Tibial nerve (tissue), 4 donors: ENCODE measurements around the gene TMEM204. TPM values are rescaled to one million over a fixed set of nuclear protein-coding genes. Genes with fewer than 3 reads are reported as not detected.
A peak's percentile ranks its signal among the peaks of the same experiment; 100 is the strongest.

Experiments used
- DNase-seq, 2 donors: peaks; one replicate each; pipeline ENCODE4 v3.0.0-alpha.2; 2019; ENCODE audit warnings: low spot score in 2 of 2
- H3K27ac ChIP-seq, 4 donors: fragments of 200-600 bp; sonication (generic) in 3 of 4; one replicate each; pipeline ENCODE4 v1.5.1; 2017 to 2019; ENCODE audit warnings: mild to moderate bottlenecking in 1 of 4
- H3K27me3 ChIP-seq, 2 donors: fragments of 200-600 bp; sonication (generic) in 1 of 2; one replicate each; pipeline versions ENCODE4 v1.5.1 to v1.6.0; 2017 to 2019
- H3K36me3 ChIP-seq, 3 donors: fragments of 200-600 bp; sonication (generic); one replicate each; pipeline ENCODE4 v1.5.1; 2018 to 2019
- H3K4me1 ChIP-seq, 4 donors: fragments of 200-600 bp; sonication (generic) in 3 of 4; one replicate each; pipeline ENCODE4 v1.5.1; 2017 to 2019
- H3K4me3 ChIP-seq, 4 donors: fragments of 200-600 bp; sonication (generic) in 3 of 4; one replicate each; pipeline ENCODE4 v1.5.1; 2017 to 2019; ENCODE audit warnings: mild to moderate bottlenecking in 1 of 4, moderate library complexity in 1 of 4
- H3K9me3 ChIP-seq, 4 donors: fragments of 200-600 bp; sonication (generic) in 3 of 4; one replicate each; pipeline ENCODE4 v1.5.1; 2017 to 2019
- CTCF ChIP-seq, 5 experiments: fragments of 200-600 bp in 3 of 5; fragments of 450-650 bp in 2 of 5; sonication (generic) in 3 of 5; IDR thresholded peaks; one replicate each; pipeline ENCODE4 v1.5.1; 2016 to 2019; ENCODE audit warnings: antibody characterized with exemption in 5 of 5, mild to moderate bottlenecking in 3 of 5, moderate library complexity in 2 of 5
- EP300 ChIP-seq, 2 donors: sonication (generic); formaldehyde crosslinking; IDR thresholded peaks; one replicate each; pipeline ENCODE4 v1.6.1; 2017; ENCODE audit warnings: antibody characterized with exemption in 2 of 2, mild to moderate bottlenecking in 1 of 2
- POLR2A ChIP-seq, 2 donors: fragments of 450-650 bp; IDR thresholded peaks; one replicate each; pipeline ENCODE4 v1.6.1; 2017; ENCODE audit warnings: antibody characterized with exemption in 2 of 2, mild to moderate bottlenecking in 2 of 2, moderate library complexity in 2 of 2
- WGBS, 2 donors: methylation state at CpG; one replicate each; pipeline ENCODE4 v1.1.5; 2018; 5-methylcytosine and 5-hydroxymethylcytosine counted together
- total RNA-seq, 4 donors: library from RNA; depleted of rRNA; stranded (reverse); fragments of >200 nt; gene quantifications; one replicate each; pipeline ENCODE4 v1.1.0, GENCODE V29; 2016

The TMEM204 gene
- total RNA-seq, 4 donors from 2014 or later, result 46.3 to 53.7 (median 48.9) TPM

DNA sequence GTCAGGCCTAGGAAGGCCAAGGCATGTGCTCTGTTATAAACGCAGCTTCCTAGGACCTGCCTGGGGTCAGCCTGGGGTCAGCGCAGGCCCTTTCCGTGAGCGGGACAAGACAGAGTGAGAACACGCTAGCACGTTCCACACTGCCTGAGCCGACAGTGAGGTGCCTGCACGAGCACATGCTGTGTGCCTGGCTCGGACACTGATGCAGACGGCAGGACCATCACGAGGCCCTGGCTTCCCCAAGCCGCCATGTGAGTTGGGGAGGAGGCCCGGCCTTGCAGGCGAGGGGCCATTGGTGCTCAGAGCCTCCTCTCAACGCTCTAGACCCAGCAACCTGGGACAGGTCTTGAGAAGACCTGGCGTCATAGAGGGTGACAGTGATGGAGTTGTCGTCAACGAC, 9.1 kb downstream of the TMEM204 start:
- Histone ChIP-seq H3K27ac (peak overlapping the region in 2 of 4 donors; percentile 21 to 26), H3K36me3 (peaks cover 0 to 58% (median 4%) of the 10 kb centered on the region in 3 donors), H3K9me3 (no peaks in the 10 kb centered on the region), H3K27me3 (no peaks in the 10 kb centered on the region), H3K4me1 (peaks cover 0 to 76% (median 14%) of the 10 kb centered on the region in 4 donors), H3K4me3 (no peak overlapping the region)
- DNase-seq, result no peak
- 88 to 90% methylated on average over 16 to 18 of the region's 18 CpGs for WGBS, 2 donors
- TF ChIP-seq POLR2A (IDR thresholded peaks at IDR 0.05), result no peak
- no peak for TF ChIP-seq EP300 (IDR thresholded peaks at IDR 0.05)
- no peak for TF ChIP-seq CTCF (IDR thresholded peaks at IDR 0.05)

DNA sequence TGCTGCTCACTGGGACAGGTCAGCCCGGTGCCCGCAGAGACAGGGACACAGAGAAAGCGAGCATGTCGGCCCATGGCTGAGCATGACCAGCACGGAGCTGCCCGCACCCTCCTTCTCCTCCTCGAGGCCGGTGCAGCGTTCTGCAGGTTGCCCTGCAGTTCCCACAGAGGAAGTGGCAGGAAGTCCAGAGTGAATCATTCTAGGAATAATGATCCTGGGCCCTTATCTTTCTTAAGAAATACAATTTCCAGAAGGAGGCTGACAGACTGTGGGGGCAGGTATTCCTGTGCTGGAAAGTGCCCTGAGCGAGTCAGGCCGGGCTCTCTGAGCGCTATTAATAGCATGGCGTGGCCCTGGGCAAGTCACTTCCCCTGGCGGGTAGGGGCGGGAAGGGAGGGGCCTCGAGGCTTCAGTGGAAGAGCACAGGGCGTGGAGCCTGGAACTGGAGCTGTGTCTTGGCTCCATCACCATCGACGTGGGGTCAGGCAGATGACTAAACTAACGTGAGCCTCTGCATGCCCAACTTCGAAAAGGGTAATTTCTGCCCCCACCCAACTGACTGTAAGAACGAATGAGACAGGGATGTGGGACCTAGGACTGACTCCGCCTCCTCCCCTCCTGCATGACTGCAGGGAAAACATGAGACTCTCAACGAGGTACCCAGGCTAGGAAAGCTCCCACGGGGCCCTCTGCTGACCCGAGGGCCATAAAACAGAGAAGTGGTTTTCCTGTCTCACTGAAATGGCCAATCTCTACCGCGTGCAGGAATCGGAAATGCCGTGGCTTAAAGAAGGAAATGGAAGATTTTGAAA, 9.8 kb downstream of the TMEM204 start:
- peaks cover 0 to 78% (median 15%) of the 10 kb centered on the region in 4 donors for H3K4me1 ChIP-seq
- 56 to 58% methylated on average over 27 to 30 of the region's 30 CpGs for WGBS, 2 donors
- TF ChIP-seq EP300 (IDR thresholded peaks at IDR 0.05) (no peak), CTCF (IDR thresholded peaks at IDR 0.05) (no peak), POLR2A (IDR thresholded peaks at IDR 0.05) (no peak)
- H3K36me3 ChIP-seq, result peaks cover 0 to 51% (median 4%) of the 10 kb centered on the region in 3 donors
- no peaks in the 10 kb centered on the region for H3K9me3 ChIP-seq
- no peaks in the 10 kb centered on the region for H3K27me3 ChIP-seq
- H3K4me3 ChIP-seq, result no peak overlapping the region
- peak in 1 of 2 donors; percentile 38 for DNase-seq
- peak overlapping the region in 3 of 4 donors; percentile 18 to 26 (median 21) for H3K27ac ChIP-seq

DNA sequence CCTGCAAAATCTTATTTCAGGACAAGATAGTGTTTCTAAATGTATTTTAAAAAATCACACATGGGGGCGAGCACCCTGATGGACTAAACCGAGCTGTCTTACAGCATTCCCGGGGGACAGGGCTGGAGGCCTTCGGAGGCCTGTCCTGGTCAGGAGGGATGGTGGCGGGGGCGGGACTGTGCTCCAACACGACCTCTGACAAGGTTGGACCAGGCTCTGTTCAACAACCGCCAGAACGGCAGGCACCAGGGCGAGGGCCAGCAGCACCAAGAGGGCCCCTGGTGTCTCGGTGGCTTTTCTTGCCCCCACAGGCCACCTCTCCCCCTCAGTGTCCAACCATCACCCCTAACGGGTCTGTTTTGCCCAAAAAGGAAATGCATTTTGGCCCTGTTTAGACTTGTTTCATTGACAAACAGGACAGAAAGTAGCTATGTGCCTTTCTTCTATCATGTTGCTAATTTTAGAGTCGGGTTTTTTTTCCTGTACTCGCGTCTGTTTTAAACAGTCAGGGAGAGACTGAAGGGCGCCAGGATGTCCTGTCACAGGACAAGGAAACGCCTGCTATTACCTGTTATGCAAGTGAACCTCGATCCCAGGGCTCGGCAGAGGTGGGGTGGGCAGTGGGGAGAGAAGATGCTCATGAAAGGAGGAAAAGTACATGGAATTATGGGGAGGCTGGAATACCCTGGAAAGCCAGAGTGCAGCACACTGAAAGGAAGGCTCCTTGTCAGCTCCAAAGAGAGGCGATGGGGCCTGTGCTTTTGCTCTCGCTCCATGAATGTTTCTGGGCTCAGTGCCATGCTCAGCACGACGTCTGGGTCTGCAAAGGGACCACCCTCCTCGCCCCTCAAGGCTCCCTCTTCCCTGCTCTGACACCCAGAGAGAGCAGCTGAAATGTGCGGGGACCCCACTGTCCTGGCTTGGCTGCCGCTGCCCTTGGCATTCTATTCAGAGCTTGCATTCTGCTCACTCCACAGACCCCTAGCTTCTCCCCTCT, 11.9 kb downstream of the TMEM204 start:
- Histone ChIP-seq H3K4me1 (peaks cover 0 to 80% (median 18%) of the 10 kb centered on the region in 4 donors), H3K36me3 (peaks cover 0 to 31% (median 0%) of the 10 kb centered on the region in 3 donors), H3K27ac (peak overlapping the region in 3 of 4 donors; percentile 50 to 60 (median 53)), H3K27me3 (no peaks in the 10 kb centered on the region), H3K9me3 (no peaks in the 10 kb centered on the region), H3K4me3 (no peak overlapping the region)
- 65 to 68% methylated on average over 26 of the region's 26 CpGs for WGBS, 2 donors
- DNase-seq, result no peak
- TF ChIP-seq EP300 (IDR thresholded peaks at IDR 0.05), result no peak

DNA sequence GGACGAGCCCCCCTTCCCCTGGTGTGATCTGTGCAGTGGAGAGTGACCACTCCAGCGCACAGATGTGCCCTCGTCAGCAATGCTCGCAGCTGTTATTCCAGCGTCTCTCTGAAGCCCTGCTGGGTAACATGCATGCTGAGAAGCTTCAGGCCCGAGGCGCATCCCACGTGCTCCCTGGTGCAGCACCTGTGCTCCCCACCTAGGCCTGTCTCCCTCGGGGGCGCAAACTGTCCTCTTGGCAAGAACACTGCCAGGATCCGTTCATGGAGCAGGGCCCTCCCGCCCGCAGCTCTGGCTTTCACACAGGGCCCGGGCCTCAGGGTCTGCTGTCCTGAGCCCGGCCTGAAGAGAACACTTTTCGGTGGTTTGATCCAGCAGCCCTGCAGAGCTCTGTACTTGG, 13.0 kb downstream of the TMEM204 start:
- Histone ChIP-seq H3K4me1 (peaks cover 0 to 91% (median 19%) of the 10 kb centered on the region in 4 donors), H3K4me3 (no peak overlapping the region), H3K9me3 (no peaks in the 10 kb centered on the region), H3K27ac (no peak overlapping the region), H3K36me3 (peaks cover 0 to 31% (median 0%) of the 10 kb centered on the region in 3 donors), H3K27me3 (no peaks in the 10 kb centered on the region)
- TF ChIP-seq EP300 (IDR thresholded peaks at IDR 0.05) (no peak), POLR2A (IDR thresholded peaks at IDR 0.05) (no peak), CTCF (IDR thresholded peaks at IDR 0.05) (no peak)
- WGBS, 2 donors, result 87 to 90% methylated on average over 10 to 16 of the region's 16 CpGs
- no peak for DNase-seq

GRCh38 chr16:1548233-1548632, 14.8 kb downstream of the TMEM204 start:
- H3K4me1 ChIP-seq, result peaks cover 0 to 74% (median 17%) of the 10 kb centered on the region in 4 donors
- WGBS, 2 donors, result 34 to 60% methylated on average over 5 of the region's 5 CpGs
- no peak overlapping the region for H3K4me3 ChIP-seq
- DNase-seq, result no peak
- H3K9me3 ChIP-seq, result no peaks in the 10 kb centered on the region
- no peak overlapping the region for H3K27ac ChIP-seq
- TF ChIP-seq CTCF (IDR thresholded peaks at IDR 0.05), result no peak
- peaks cover 0 to 24% (median 0%) of the 10 kb centered on the region in 3 donors for H3K36me3 ChIP-seq
- no peaks in the 10 kb centered on the region for H3K27me3 ChIP-seq
